GM19099 (cell line): Measurements from ENCODE around the gene FZD4.

ENCODE experiments used
- POLR2A ChIP-seq: IDR thresholded peaks from 3 replicates; pipeline ENCODE4 v1.6.1; 2011; ENCODE audit warnings: low read depth; ENCODE audit not compliant: insufficient read length; ENCODE audit errors: extremely low read depth

FZD4 gene

DNA sequence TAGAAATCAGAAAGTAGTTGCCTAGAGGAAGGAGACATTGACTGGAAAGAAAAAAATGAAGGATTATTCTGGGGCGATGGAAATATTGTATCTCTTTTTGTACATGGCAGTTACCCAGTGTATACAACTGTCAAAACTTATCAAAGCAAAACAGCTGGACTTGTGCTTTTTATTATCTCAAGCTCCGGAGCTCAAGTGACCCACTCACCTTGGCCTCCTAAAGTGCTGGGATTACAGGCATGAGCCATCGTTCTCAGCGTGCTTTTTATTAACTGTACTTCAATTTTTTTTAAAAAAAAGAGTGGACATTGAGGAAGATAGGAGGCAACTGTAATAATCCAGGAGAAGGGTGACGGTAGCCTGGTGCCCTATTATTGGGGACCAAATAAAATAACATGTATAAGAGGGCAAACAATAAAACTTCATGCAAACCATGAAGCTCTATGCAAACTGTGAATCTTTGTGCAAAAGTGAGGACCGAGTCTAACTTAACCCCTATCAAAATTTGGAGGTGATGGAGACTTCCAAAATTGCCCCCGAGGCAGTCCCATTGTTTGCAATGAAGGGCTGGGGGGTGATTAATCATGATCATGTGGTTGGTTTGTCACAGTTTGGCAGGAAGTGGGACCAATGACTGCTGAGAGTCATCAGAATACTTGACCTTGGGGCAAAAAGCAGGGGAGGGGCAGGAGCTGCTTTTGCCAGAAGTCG, 23.5 kb downstream of the FZD4 start:
- no peak for TF ChIP-seq POLR2A

DNA sequence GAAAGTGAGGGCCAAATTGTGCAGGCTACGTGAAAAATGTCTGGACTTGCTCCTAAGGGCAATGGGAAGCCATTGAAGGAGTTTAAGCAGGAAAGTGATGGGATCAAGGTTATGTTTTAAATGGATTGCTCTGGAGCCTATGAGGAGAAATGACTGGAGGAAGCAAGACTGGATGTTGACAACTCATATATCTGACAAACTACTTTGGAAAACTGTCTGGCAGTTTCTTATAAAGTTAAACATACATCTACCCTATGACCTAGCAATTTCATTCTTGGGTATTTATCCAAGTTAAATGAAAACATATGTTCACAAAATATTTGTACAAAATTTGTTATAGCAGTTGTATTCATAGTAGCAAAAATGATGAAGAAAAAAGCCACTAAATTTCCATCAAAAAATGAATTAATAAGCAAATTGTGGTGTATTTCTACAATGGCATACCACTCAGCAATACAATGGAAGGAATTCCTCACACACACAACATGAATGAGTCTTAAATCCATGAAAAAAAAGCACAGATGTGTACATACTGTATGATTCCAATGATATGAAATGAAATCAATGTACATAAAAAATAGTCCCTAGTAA, 24.1 kb downstream of the FZD4 start:
- TF ChIP-seq POLR2A = no peak

DNA sequence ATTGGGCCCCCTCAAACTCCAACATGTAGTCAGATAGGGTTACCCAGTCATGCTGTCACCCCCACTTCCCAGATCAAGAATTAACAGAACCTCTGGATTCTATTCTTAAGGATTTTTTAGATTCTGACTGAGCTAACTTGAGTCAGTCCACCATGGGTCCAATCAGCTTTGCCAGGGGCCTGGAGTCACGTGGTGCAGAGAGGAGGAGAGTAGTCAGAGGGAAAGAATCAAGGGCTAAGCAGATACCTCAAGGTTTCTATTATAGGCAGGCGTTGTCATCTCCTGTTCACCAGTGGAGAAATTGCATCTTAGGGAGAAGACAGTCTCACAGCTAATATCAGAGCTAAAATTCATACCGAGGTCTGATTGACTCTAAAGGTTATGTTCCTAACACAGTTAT, 28.2 kb downstream of the FZD4 start:
- TF ChIP-seq POLR2A = no peak

- TF ChIP-seq POLR2A = no peak
Observed at GRCh38 chr11:86923999-86924766, 31.0 kb downstream of the FZD4 start.

GRCh38 chr11:86922225-86922624, 33.0 kb downstream of the FZD4 start:
- no peak for TF ChIP-seq POLR2A

DNA sequence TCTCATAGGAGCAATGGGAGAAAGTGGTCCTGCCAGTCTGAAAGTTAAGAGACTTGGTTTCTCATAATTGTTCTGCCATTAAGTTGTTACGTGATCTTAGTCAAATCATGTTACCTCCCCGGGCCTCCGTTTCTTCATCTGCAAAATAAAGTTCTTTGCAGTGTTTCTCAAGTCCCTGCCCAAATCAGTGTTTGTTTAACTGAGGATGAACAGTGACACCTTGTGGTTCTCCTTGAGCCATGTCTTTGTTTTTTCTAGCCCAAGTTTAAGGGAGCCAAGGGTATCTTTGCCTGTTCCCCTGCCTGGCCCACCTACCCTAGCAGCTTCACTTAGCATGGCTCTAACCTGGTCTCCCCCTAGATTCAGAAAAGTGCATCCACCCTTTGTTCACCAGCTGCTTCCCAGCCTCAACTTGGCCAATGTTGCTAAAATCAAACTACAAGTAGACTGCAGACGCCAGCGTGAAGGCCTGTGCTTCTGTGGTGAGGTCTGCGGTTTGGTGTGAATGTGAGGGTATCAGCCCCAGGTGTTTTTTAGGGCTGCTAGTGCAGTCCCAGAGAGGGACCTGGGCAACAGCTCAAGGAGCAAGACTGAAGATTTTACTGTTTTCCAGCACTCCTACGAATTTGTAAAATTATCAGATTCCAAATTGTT, 35.5 kb downstream of the FZD4 start:
- TF ChIP-seq POLR2A = no peak

DNA sequence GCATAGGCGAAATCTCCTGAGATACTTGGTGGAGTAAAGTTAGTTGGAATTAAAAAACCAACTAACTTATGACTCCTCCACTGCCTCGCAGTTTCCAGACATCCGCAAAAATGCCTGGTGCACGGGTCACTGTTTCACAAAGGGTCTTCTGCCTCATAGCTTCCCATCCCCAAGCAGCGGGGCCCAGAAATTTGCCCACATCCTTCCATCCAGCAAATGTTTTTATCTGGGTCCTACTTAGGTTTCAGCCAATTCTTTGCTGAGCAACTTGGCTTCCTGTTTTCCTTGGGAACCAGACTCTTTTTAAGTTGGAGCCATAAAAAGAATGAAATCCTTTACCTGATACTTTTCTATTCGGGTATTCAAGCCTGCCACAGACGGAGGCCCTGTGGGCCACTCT, 36.2 kb downstream of the FZD4 start:
- TF ChIP-seq POLR2A = no peak

DNA sequence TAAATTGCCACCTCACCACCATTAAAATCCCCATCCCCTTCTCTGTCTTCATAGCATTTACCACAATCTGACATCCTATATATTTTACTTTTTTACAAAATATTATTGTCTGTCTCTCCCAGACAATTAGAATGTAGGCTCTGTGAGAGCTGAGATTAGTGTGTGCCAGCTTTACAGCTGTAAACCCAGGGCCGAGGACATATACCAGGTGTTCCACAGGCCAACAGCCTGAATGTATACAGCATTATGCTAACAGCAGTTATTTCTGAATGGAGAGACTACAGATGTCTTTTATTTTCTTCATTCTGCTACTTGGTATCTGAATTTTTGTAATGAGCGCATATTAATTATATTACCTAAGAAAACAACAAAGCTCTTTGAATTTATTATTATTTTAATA, 36.7 kb downstream of the FZD4 start:
- no peak for TF ChIP-seq POLR2A

- no peak for TF ChIP-seq POLR2A
Observed at GRCh38 chr11:86917589-86917988, 37.6 kb downstream of the FZD4 start.

DNA sequence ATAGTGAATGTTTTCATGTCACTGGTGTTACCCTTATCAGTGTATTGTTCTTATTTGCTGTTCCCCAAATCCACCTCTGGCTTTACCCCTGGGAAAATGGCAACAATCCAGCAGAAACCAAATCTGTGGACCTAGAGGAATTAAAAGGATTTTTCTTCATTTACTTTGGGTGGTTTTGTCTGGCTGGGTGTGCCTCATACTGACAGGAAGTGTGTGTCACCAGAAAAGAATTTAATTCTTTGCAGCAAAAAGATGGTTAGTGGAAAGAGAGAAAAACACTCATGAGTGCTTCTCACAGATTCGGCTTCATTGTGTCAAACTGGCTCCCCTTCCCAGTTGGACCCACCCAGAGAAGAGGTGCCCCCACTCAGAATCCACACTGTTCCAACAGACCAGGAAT, 38.9 kb downstream of the FZD4 start:
- TF ChIP-seq POLR2A = no peak

- no peak for TF ChIP-seq POLR2A
Observed at GRCh38 chr11:86914865-86915519, 40.2 kb downstream of the FZD4 start.

- TF ChIP-seq POLR2A = no peak
Observed at GRCh38 chr11:86912238-86912637, 43.0 kb downstream of the FZD4 start.

- no peak for TF ChIP-seq POLR2A
Observed at GRCh38 chr11:86910592-86910991, 44.6 kb downstream of the FZD4 start.

DNA sequence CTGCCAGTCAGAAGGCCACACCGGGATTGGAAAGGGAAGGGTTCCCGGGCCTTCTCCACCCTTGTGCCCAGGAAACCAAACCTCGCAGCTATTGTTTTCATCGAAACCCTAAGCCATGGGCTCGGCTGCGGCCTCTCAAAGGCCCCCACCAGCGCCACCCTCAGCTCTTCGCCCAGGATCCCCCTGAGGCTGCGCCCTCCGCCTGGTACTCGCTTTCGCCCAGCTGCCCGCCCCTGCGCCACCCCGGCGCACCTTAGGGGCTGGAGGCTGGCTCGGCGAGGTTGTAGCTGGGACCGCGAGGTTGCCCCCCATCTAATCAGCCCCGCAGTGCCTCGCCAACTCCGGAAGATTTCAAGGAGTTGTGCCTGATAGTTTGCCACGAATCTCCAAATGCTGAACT, 49.0 kb downstream of the FZD4 start:
- TF ChIP-seq POLR2A = no peak

GRCh38 chr11:86905252-86905651, 49.9 kb downstream of the FZD4 start:
- TF ChIP-seq POLR2A = no peak
